Pulmonary artery endothelial cell (primary cell): ENCODE data around the gene AFDN. TPM values are rescaled to one million over a fixed set of nuclear protein-coding genes. Genes with fewer than 3 reads are reported as not detected.
A peak's percentile ranks its signal among the peaks of the same experiment; 100 is the strongest.

Source experiments
- DNase-seq: peaks from one replicate; pipeline ENCODE4 v3.0.0-alpha.2; 2011; ENCODE audit warnings: low read depth, low spot score
- total RNA-seq: library from RNA; depleted of rRNA; stranded (reverse); fragments of >200 nt; gene quantifications from 2 replicates; pipeline ENCODE4 v1.2.3, GENCODE V29; 2014

AFDN gene
- total RNA-seq, 1 donor from 2014 or later = 84.1 TPM

GRCh38 chr6:167870321-167870720 lies 43.6 kb downstream of the AFDN start:
- DNase-seq = no peak

GRCh38 chr6:167872538-167873210 lies 46.0 kb downstream of the AFDN start:
- no peak for DNase-seq

- no peak for DNase-seq
Observed at GRCh38 chr6:167877994-167878779, 51.5 kb downstream of the AFDN start.

- DNase-seq = no peak
Observed at GRCh38 chr6:167879612-167880011, 52.9 kb downstream of the AFDN start.

GRCh38 chr6:167881327-167881726 lies 54.6 kb downstream of the AFDN start:
- no peak for DNase-seq

- no peak for DNase-seq
Observed at GRCh38 chr6:167882244-167882643, 55.5 kb downstream of the AFDN start.

GRCh38 chr6:167888098-167888497 lies 61.4 kb downstream of the AFDN start:
- no peak for DNase-seq

GRCh38 chr6:167892835-167893815 lies 66.4 kb downstream of the AFDN start:
- DNase-seq = no peak

GRCh38 chr6:167894965-167895364 lies 68.3 kb downstream of the AFDN start:
- DNase-seq = no peak

- DNase-seq = no peak
Observed at GRCh38 chr6:167896648-167897047, 69.9 kb downstream of the AFDN start.

- DNase-seq = peak; percentile 11
Observed at GRCh38 chr6:167898673-167899311, 72.1 kb downstream of the AFDN start.

- DNase-seq = no peak
Observed at GRCh38 chr6:167904791-167905190, 78.1 kb downstream of the AFDN start.

- peak; percentile 19 for DNase-seq
Observed at GRCh38 chr6:167906899-167907298, 80.2 kb downstream of the AFDN start.

- DNase-seq = no peak
Observed at GRCh38 chr6:167907837-167908681, 81.3 kb downstream of the AFDN start.

- no peak for DNase-seq
Observed at GRCh38 chr6:167910007-167910406, 83.3 kb downstream of the AFDN start.

GRCh38 chr6:167910652-167911051 lies 83.9 kb downstream of the AFDN start:
- DNase-seq = no peak

GRCh38 chr6:167912494-167912893 lies 85.8 kb downstream of the AFDN start:
- no peak for DNase-seq

- no peak for DNase-seq
Observed at GRCh38 chr6:167913699-167914098, 87.0 kb downstream of the AFDN start.

GRCh38 chr6:167915139-167915538 lies 88.4 kb downstream of the AFDN start:
- no peak for DNase-seq

GRCh38 chr6:167917551-167918154 lies 90.9 kb downstream of the AFDN start:
- no peak for DNase-seq
